Breast epithelium (tissue), 3 donors: Measurements from ENCODE around the gene DOCK3.
"Not testable (repeated sequence)": the region's sequence is repeated elsewhere in the genome, so short reads cannot be mapped to it uniquely, and the experiment has no call there.

ENCODE experiments used
- CTCF ChIP-seq, 3 donors: fragments of 450-650 bp; IDR thresholded peaks; one replicate each; pipeline ENCODE4 v1.5.1; 2016 to 2017; ENCODE audit warnings: antibody characterized with exemption in 3 of 3, mild to moderate bottlenecking in 3 of 3, moderate library complexity in 3 of 3
- POLR2AphosphoS5 ChIP-seq, 3 donors: sonication (generic); formaldehyde crosslinking; IDR thresholded peaks; one replicate each; pipeline ENCODE4 v1.6.1; 2017; ENCODE audit warnings: antibody characterized with exemption in 3 of 3

DNA sequence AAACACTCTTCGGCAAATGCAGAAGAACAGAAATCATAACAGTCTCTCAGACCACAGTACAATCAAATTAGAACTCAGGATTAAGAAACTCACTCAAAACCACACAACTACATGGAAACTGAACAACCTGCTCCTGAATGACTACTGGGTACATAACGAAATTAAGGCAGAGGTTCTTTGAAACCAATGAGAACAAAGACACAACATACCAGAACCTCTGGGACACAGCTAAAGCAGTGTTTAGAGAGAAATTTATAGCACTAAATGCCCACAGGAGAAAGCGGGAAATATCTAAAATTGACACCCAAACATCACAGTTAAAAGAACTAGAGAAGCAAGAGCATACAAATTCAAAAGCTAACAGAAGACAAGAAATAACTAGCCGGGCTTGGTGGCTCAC is 589.4 kb downstream of the DOCK3 start:
- TF ChIP-seq POLR2AphosphoS5, CTCF (IDR thresholded peaks at IDR 0.05): not testable (repeated sequence)
